GM12865 (cell line): ENCODE measurements around the gene DCBLD2.

Source experiments
- DNase-seq: peaks from one replicate; pipeline ENCODE4 v3.0.0; 2010; ENCODE audit warnings: low read depth
- H3K4me3 ChIP-seq: 2 replicates; pipeline ENCODE4 v1.5.1; 2011; ENCODE audit warnings: mild to moderate bottlenecking, low read depth, low read length, control low read depth
- TF ChIP-seq, protein P1 (sequence below): IDR thresholded peaks from 2 replicates; pipeline ENCODE4 v1.5.1; 2011; ENCODE audit warnings: low read length, control low read depth, low read depth, inconsistent platforms; ENCODE audit not compliant: insufficient read depth; ENCODE audit errors: missing control alignments

DCBLD2 gene, protein sequence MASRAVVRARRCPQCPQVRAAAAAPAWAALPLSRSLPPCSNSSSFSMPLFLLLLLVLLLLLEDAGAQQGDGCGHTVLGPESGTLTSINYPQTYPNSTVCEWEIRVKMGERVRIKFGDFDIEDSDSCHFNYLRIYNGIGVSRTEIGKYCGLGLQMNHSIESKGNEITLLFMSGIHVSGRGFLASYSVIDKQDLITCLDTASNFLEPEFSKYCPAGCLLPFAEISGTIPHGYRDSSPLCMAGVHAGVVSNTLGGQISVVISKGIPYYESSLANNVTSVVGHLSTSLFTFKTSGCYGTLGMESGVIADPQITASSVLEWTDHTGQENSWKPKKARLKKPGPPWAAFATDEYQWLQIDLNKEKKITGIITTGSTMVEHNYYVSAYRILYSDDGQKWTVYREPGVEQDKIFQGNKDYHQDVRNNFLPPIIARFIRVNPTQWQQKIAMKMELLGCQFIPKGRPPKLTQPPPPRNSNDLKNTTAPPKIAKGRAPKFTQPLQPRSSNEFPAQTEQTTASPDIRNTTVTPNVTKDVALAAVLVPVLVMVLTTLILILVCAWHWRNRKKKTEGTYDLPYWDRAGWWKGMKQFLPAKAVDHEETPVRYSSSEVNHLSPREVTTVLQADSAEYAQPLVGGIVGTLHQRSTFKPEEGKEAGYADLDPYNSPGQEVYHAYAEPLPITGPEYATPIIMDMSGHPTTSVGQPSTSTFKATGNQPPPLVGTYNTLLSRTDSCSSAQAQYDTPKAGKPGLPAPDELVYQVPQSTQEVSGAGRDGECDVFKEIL

DNA sequence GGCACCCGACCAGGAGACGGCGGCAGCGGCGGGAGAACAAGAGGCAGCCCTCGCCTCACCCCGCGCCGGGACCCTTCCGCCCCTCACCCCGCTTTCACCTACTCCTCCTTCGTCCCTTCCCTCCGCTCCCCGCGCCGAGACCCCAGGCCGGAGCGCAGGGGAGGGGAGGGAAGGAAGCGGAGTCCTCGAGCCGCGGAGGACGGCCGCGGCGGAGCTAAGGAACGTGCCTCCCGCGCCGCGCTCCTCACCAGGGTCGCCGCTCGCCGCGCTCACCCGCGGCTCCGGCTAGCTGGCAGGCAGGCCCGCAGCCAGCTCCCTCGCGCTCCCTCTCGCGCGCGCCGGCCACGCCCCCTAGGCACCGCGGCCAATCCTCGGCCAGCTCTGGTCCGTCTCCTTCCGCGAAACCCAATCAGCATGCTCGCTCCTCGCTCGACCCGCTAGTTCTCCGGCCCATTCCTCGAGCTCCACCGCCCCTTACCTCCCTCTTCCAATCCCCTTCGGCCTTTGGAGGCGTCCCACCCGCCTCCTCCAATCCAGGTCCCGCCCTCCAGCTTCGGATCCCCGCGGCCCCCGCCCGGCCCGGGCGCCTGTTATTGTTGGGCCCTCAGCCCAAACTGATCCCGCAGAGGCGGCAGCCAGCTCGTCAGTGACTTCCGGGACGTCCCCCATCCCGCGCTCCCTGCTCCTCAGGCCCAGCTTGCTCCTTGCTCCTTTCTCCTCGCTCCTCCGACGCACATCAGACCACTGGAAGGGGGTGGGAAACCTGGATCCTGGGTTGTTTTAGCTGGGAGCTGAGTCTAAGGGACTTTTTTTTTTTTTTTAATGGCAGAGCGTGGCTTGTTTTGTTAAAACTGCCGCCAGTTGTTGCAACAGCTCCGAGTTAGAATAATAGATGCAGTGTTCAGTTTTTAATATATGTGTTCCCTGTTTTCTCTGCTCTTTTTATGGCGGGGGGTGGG lies at the start of gene DCBLD2:
DCBLD2 (minus strand) TSS at position 304 of the 959 bp plus-strand sequence. CDS start 369 bp downstream, outside the sequence.
- peak; percentile 99 for DNase-seq
- H3K4me3 ChIP-seq, result peak within 1 kb of the TSS; percentile 94
- TF ChIP-seq, protein P1, sequence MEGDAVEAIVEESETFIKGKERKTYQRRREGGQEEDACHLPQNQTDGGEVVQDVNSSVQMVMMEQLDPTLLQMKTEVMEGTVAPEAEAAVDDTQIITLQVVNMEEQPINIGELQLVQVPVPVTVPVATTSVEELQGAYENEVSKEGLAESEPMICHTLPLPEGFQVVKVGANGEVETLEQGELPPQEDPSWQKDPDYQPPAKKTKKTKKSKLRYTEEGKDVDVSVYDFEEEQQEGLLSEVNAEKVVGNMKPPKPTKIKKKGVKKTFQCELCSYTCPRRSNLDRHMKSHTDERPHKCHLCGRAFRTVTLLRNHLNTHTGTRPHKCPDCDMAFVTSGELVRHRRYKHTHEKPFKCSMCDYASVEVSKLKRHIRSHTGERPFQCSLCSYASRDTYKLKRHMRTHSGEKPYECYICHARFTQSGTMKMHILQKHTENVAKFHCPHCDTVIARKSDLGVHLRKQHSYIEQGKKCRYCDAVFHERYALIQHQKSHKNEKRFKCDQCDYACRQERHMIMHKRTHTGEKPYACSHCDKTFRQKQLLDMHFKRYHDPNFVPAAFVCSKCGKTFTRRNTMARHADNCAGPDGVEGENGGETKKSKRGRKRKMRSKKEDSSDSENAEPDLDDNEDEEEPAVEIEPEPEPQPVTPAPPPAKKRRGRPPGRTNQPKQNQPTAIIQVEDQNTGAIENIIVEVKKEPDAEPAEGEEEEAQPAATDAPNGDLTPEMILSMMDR, result no peak

DNA sequence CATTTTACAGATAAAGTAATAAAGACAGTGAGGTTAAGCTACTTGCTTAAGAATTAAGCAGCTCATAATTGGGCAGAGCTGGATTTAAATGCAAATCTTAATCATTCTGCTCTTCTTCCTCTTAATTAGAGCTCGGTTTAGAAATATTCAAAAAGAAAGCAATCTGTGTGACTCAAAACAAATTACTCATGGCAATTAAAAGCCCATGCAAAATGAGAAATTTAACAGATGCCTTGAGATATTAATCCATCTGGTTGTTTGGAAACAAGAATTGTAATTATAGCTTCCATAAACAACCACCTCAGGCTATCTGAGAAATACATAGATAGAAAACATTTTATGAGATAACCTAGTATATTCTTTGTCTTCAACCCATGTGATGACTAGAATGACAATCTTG lies 44.2 kb upstream of the DCBLD2 start:
- DNase-seq, result no peak

DNA sequence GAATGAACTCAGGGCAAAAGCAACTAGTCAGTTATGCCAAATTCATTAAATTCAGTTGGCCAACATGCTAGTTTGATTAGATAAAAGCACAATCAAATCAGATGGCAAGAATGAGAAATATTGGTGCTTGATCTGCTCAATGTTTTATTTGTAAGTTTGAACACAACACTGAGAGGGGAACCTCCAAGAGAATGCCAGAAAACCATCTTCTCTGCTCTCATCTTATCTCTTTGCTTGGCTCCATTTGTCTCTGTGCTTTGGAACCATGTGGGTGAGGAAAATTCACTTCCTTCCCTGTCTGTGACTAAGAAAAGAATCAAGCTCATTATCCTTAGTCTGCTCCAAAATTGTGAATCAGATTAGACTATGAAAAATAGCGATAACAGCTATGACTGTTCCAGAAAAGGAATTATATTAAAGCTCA lies 43.6 kb upstream of the DCBLD2 start:
- no peak overlapping the region for H3K4me3 ChIP-seq
- DNase-seq, result no peak
- TF ChIP-seq, protein P1, result no peak

More for the DNA sequence above, 44.2 kb upstream of the DCBLD2 start:
- H3K4me3 ChIP-seq, result no peak overlapping the region
- TF ChIP-seq, protein P1, result no peak

DNA sequence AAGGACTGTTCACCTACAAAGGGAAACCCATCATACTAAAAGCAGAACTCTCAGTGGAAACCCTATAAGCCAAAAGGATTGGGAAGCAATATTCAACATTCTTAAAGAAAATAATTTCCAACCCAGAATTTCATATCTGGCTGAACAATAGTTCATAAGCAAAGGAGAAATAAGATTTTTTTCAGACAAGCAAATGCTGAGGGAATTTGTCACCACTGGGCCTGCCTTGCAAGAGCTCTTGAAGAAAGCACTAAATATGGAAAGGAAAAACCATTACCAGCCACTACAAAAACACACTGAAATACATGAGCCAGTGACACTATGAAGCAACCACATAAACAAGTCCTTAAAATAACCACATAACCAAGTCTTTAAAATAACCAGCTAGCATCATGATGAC lies 28.9 kb upstream of the DCBLD2 start:
- TF ChIP-seq, protein P1, result no peak
- no peak for DNase-seq
- H3K4me3 ChIP-seq, result no peak overlapping the region

DNA sequence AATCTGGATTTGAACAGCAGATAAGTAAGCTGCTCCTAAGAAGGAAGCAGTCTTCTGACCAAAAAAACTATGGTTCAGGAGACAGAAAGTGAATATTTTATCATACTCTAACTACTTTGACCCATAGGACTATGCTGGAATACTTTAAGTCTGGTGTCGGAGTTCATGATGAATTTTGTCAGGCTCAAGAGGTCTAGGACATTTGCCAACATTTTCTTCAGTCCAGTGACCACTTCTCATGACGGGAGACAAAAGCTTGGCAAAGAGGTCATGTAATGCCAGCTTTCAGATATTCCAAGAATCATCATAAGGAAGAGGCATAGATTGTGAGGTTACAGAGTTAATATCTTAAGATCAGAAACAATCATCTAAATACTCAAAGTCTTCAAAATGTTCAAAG lies 20.5 kb upstream of the DCBLD2 start:
- H3K4me3 ChIP-seq, result no peak overlapping the region
- TF ChIP-seq, protein P1, result no peak
- no peak for DNase-seq

DNA sequence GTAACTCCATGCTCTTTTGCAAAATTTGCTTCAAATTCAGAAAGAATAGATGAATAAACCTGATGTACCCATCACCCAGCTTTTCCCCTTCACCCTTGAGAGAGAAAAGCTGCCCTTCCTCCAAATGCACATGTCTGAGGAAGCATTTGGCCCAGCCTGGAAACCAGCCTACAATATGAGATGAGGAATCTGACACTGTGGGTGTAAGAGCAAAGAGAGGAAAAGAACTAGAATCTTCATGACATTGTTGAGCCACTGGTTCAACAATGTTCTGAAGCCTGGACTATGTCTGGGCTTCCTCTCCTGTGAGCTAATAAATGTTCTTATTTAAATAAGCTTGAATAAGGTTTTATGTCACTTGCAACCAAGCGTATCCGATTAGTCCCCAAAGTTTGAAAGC lies 18.7 kb upstream of the DCBLD2 start:
- no peak overlapping the region for H3K4me3 ChIP-seq
- DNase-seq, result no peak
- TF ChIP-seq, protein P1, result no peak
